ENCODE measurements around the gene SEC31A. TPM values are rescaled to one million over a fixed set of nuclear protein-coding genes. Genes with fewer than 3 reads are reported as not detected.

Gene SEC31A
- total RNA-seq, 6 experiments from 2014 or later: 304 to 395 (median 384) TPM

DNA sequence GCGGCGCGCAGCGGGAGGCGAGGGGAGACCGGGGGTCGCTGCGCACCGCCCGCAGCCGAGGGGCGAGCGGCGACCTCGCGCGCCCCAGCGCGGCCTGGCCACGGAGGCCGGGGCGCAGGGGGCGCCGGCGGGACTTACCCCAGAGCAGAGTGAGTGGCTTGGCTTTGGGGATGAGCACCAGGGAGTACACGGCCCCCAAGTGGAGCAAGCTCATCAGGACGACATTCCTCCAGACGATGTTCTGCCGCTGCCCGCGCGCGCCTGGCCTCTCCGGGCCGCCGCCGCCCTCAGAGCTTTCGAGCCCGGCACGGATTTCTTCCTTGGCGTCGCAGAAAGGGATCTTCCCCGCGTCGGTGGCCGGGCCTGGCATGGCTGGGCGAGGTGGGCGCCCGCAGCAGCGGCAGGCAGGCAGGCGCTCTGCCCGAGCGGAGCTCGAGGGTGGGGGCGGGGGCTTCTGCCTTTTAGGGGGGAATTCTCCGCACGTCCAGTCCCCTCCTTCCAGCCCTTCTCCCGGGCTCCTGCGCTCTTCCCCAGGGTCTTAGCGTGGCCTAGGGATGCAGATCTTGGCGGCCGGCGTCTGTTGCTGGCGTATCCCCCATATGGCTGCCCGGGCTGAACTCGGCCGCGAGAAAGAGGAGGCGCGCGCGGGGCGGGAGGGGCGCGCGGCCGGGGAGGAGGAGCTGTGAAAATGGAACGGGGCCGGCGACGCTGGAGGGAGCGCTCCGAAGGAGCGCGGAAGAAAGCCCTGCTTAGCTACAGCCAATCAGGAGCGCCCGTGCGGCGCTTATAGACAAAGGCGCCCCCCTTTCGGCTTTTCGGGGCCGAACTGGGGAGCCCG is 92.6 kb downstream of the SEC31A start, which contains the start of gene SCD5:
Gene SCD5 (minus strand): TSS at position 629 of the 838 bp plus-strand sequence. CDS start 259 bp downstream, at position 370.
- H3K27me3 Mint-ChIP-seq (ENCODE audit: insufficient read depth): peaks cover 9% of the 10 kb centered on the region
- H3K27ac Mint-ChIP-seq: peak within 1 kb of the TSS; percentile 54

DNA sequence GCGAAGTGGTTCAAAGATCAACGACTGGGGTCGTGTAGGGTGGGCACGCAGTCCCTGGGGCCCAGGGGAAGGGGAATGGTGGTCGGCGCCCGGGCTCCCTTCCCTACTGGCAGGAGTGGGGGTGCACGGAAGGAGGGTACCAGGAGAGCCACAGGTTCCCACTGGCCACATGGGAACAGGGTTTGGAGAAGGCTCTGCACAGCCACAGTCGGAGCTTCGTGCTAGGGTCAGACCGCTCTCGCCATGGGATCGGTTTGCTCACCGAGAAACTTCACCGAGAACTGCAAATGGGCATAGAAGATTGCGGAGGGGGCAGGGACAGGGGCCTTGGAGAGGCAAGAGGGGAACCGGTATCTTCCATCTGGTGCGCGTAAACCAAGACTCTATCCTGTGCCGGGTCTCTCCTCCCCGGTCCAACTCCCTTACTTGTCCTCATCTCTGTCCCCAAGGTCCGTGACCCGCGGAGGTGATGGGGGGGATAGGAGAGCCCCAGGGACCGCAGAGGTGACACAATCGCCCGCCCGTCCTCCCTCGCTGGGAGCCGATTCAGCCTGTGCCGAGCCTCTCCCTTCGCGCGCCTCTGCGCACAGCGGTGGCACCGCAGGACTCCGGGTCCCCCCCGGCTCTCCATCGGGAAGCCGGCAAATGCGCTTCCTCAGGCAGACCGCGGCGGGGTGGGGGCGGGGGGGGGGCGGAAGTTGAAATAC is 93.4 kb downstream of the SEC31A start:
- DNase-seq: no peak
- H3K4me3 Mint-ChIP-seq: peak overlapping the region; percentile 90
- peak overlapping the region; percentile 44 for H3K27ac Mint-ChIP-seq
- TF ChIP-seq, protein P1, sequence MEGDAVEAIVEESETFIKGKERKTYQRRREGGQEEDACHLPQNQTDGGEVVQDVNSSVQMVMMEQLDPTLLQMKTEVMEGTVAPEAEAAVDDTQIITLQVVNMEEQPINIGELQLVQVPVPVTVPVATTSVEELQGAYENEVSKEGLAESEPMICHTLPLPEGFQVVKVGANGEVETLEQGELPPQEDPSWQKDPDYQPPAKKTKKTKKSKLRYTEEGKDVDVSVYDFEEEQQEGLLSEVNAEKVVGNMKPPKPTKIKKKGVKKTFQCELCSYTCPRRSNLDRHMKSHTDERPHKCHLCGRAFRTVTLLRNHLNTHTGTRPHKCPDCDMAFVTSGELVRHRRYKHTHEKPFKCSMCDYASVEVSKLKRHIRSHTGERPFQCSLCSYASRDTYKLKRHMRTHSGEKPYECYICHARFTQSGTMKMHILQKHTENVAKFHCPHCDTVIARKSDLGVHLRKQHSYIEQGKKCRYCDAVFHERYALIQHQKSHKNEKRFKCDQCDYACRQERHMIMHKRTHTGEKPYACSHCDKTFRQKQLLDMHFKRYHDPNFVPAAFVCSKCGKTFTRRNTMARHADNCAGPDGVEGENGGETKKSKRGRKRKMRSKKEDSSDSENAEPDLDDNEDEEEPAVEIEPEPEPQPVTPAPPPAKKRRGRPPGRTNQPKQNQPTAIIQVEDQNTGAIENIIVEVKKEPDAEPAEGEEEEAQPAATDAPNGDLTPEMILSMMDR (IDR thresholded peaks at IDR 0.05): no peak
- H3K4me1 Mint-ChIP-seq (ENCODE audit: low read depth): peaks cover 46% of the 10 kb centered on the region
- H3K27me3 Mint-ChIP-seq (ENCODE audit: insufficient read depth): peaks cover 9% of the 10 kb centered on the region
- H3K9me3 Mint-ChIP-seq: no peaks in the 10 kb centered on the region
- no peaks in the 10 kb centered on the region for H3K36me3 Mint-ChIP-seq (ENCODE audit: low read depth)

More for the DNA sequence above, 92.6 kb downstream of the SEC31A start, which contains the start of gene SCD5:
- H3K36me3 Mint-ChIP-seq (ENCODE audit: low read depth): no peaks in the 10 kb centered on the region
- peaks cover 38% of the 10 kb centered on the region for H3K4me1 Mint-ChIP-seq (ENCODE audit: low read depth)
- H3K9me3 Mint-ChIP-seq: no peaks in the 10 kb centered on the region
- DNase-seq: peak; percentile 65
- TF ChIP-seq, protein P1 (IDR thresholded peaks at IDR 0.05): peak; percentile 24; the same call in 1 of the 2 replicates
- peak within 1 kb of the TSS; percentile 90 for H3K4me3 Mint-ChIP-seq

GRCh38 chr4:82797040-82797404 is 93.9 kb downstream of the SEC31A start:
- peaks cover 9% of the 10 kb centered on the region for H3K27me3 Mint-ChIP-seq (ENCODE audit: insufficient read depth)
- TF ChIP-seq, protein P1 (IDR thresholded peaks at IDR 0.05): no peak

GRCh38 chr4:82792912-82793649 is 97.9 kb downstream of the SEC31A start:
- Mint-ChIP-seq H3K27ac (peak overlapping the region; percentile 81), H3K27me3 (ENCODE audit: insufficient read depth) (peaks cover 4% of the 10 kb centered on the region; the same call in 1 of the 2 replicates)

More at GRCh38 chr4:82797040-82797404, 93.9 kb downstream of the SEC31A start:
- Mint-ChIP-seq H3K9me3 (no peaks in the 10 kb centered on the region), H3K27ac (peak overlapping the region; percentile 44; the same call in 1 of the 2 replicates), H3K4me1 (ENCODE audit: low read depth) (peaks cover 50% of the 10 kb centered on the region), H3K36me3 (ENCODE audit: low read depth) (no peaks in the 10 kb centered on the region), H3K4me3 (peak overlapping the region; percentile 90)
- no peak for DNase-seq

More at GRCh38 chr4:82792912-82793649, 97.9 kb downstream of the SEC31A start:
- DNase-seq: peak; percentile 29
- Mint-ChIP-seq H3K4me1 (ENCODE audit: low read depth) (peaks cover 65% of the 10 kb centered on the region), H3K36me3 (ENCODE audit: low read depth) (peaks cover 3% of the 10 kb centered on the region; the same call in 1 of the 2 replicates), H3K9me3 (no peaks in the 10 kb centered on the region), H3K4me3 (peak overlapping the region; percentile 27)
- TF ChIP-seq, protein P1 (IDR thresholded peaks at IDR 0.05): no peak

Data from HFFc6 (cell line).